ENCODE measurements around the gene HEATR3. TPM values are rescaled to one million over a fixed set of nuclear protein-coding genes. Genes with fewer than 3 reads are reported as not detected.
A peak's percentile ranks its signal among the peaks of the same experiment; 100 is the strongest.

HEATR3 gene
- total RNA-seq, 1 donor from 2014 or later: 19.1 TPM

GRCh38 chr16:50151322-50151721 lies 85.6 kb downstream of the HEATR3 start:
- DNase-seq (ENCODE audit: low read depth): no peak
- TF ChIP-seq, protein P1, sequence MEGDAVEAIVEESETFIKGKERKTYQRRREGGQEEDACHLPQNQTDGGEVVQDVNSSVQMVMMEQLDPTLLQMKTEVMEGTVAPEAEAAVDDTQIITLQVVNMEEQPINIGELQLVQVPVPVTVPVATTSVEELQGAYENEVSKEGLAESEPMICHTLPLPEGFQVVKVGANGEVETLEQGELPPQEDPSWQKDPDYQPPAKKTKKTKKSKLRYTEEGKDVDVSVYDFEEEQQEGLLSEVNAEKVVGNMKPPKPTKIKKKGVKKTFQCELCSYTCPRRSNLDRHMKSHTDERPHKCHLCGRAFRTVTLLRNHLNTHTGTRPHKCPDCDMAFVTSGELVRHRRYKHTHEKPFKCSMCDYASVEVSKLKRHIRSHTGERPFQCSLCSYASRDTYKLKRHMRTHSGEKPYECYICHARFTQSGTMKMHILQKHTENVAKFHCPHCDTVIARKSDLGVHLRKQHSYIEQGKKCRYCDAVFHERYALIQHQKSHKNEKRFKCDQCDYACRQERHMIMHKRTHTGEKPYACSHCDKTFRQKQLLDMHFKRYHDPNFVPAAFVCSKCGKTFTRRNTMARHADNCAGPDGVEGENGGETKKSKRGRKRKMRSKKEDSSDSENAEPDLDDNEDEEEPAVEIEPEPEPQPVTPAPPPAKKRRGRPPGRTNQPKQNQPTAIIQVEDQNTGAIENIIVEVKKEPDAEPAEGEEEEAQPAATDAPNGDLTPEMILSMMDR (IDR thresholded peaks at IDR 0.05; ENCODE audit: insufficient read depth, low read length, poor library complexity, severe bottlenecking): no peak
- Histone ChIP-seq H3K36me3 (ENCODE audit: control insufficient read depth, insufficient read depth, low read length) (no peaks in the 10 kb centered on the region), H3K4me3 (ENCODE audit: low read depth, low read length) (no peak overlapping the region), H3K27me3 (ENCODE audit: control insufficient read depth, insufficient read depth, low read length) (no peaks in the 10 kb centered on the region)

DNA sequence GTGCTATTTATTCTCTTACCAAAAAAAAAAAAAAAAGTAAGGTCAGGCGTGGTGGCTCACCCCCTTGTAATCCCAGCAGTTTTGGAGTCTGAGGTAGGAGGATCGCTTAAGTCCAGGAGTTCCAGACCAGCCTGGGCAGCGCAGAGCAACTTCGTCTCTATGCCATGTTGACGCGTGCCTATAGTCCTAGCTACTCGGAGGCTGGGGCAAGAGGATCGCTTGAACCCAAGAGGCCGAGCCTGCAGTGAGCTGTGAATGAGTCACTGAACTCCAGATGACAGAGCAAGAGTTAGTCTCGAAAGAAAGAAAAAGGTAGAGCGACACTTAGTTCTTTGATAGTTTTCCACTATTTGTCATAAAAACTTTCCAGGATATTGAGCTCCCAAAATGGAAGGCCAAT lies 86.0 kb downstream of the HEATR3 start:
- no peak overlapping the region for H3K4me3 ChIP-seq (ENCODE audit: low read depth, low read length)
- H3K36me3 ChIP-seq (ENCODE audit: control insufficient read depth, insufficient read depth, low read length): no peaks in the 10 kb centered on the region
- no peaks in the 10 kb centered on the region for H3K27me3 ChIP-seq (ENCODE audit: control insufficient read depth, insufficient read depth, low read length)
- TF ChIP-seq, protein P1 (IDR thresholded peaks at IDR 0.05; ENCODE audit: insufficient read depth, low read length, poor library complexity, severe bottlenecking): no peak
- DNase-seq (ENCODE audit: low read depth): no peak

DNA sequence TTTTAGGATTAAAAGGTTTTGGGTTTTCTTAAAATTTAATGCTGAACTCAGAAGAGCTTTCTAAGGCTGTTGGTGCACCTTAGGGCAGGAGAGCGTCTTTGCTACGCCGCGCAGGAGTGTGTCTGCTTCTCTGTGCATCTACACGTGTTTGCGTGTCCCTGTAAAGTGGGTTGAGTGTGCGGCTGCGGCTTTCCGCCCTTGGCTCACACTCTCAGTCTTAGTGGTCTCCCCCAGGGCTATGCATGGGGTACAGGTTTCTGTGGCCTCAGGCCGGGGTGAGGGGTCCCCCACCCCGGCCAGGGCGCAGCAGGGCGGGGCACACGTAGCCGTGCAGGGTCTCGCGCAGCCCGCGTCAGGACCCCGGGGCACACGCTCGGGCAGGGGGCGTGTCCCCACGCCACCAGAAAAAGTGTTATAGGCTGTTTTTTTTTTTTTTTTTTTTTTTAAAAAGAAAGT lies 86.6 kb downstream of the HEATR3 start:
- TF ChIP-seq, protein P1 (IDR thresholded peaks at IDR 0.05; ENCODE audit: insufficient read depth, low read length, poor library complexity, severe bottlenecking): no peak
- peak overlapping the region; percentile 88 for H3K4me3 ChIP-seq (ENCODE audit: low read depth, low read length)
- no peak for DNase-seq (ENCODE audit: low read depth)
- no peaks in the 10 kb centered on the region for H3K36me3 ChIP-seq (ENCODE audit: control insufficient read depth, insufficient read depth, low read length)
- H3K27me3 ChIP-seq (ENCODE audit: control insufficient read depth, insufficient read depth, low read length): no peaks in the 10 kb centered on the region

DNA sequence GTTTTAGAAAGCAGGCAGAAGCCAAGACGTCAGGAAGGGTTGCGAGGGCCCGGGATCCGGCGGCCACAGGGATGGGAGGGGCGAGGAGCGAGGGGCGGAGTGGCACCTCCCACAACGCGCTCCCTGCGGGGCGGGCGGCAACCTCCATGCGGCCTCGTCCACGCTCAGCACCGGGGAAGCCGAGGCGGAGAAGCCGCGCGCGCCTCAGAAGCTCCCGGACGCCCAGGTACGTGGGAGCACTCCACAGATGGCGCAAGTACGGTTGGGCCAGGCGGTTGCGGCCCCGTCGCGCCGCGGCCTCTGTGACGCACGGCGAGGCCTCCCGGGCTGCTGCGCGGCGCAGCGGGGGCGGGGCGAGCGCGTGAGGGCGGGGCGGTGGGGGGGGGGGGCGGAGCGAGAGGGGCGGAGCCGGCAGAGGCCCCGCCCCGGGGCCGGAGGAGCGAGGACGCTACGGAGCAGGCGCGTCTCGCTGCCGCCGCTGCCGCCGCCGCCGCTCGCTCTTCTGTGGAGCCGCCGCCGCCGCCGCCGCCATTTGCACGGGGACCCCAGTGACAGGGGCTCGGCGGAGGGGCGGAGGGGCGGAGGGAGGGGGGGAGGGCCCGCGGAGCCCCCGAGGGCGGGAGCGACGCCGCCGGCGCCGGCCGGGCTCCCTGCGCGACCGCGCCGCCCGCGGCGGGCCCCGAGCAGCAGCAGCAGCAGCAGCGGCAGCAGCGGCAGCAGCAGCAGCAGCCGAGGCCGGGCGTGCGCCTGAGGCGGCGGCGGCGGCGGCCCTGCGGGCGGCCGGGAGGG lies 87.2 kb downstream of the HEATR3 start, which contains the start of gene TENT4B:
Gene TENT4B (plus strand): TSS at position 500 of the 789 bp plus-strand sequence. CDS start 316 bp downstream, outside the sequence.
- H3K27me3 ChIP-seq (ENCODE audit: control insufficient read depth, insufficient read depth, low read length): no peaks in the 10 kb centered on the region
- no peaks in the 10 kb centered on the region for H3K36me3 ChIP-seq (ENCODE audit: control insufficient read depth, insufficient read depth, low read length)
- TF ChIP-seq, protein P1 (IDR thresholded peaks at IDR 0.05; ENCODE audit: insufficient read depth, low read length, poor library complexity, severe bottlenecking): no peak
- peak within 1 kb of the TSS; percentile 88 for H3K4me3 ChIP-seq (ENCODE audit: low read depth, low read length)
- no peak for DNase-seq (ENCODE audit: low read depth)

- TF ChIP-seq, protein P1 (IDR thresholded peaks at IDR 0.05; ENCODE audit: insufficient read depth, low read length, poor library complexity, severe bottlenecking): no peak
- DNase-seq (ENCODE audit: low read depth): no peak
Observed at GRCh38 chr16:50153596-50154419, 88.0 kb downstream of the HEATR3 start.

More at GRCh38 chr16:50153596-50154419, 88.0 kb downstream of the HEATR3 start:
- Histone ChIP-seq H3K36me3 (ENCODE audit: control insufficient read depth, insufficient read depth, low read length) (no peaks in the 10 kb centered on the region), H3K4me3 (ENCODE audit: low read depth, low read length) (peak overlapping the region; percentile 67), H3K27me3 (ENCODE audit: control insufficient read depth, insufficient read depth, low read length) (no peaks in the 10 kb centered on the region)
